K562 (cell line): Measurements from ENCODE around the gene CHKB.

Experiments used
- EP300 ChIP-seq: IDR thresholded peaks from 2 replicates; pipeline ENCODE4 v1.6.1; 2012; ENCODE audit warnings: low read length, improper control_type of control experiment
- MIER1 ChIP-seq: fragments of 450-650 bp; IDR thresholded peaks from 2 replicates; pipeline ENCODE4 v1.6.1; 2016; ENCODE audit warnings: antibody characterized with exemption, mild to moderate bottlenecking, low read depth
- NR2F6 ChIP-seq: fragments of 450-650 bp; formaldehyde crosslinking; IDR thresholded peaks from 2 replicates; pipeline ENCODE4 v1.4.0; 2020; ENCODE audit warnings: mild to moderate bottlenecking

- TF ChIP-seq MIER1 (no peak), NR2F6 (no peak), EP300 (no peak)
Measured at GRCh38 chr22:50540381-50540780, 42.3 kb downstream of the CHKB start.
